Panc1 (cell line): ENCODE measurements around the gene IFI30. TPM values are rescaled to one million over a fixed set of nuclear protein-coding genes. Genes with fewer than 3 reads are reported as not detected.

Experiments
- ATAC-seq: fragments of 200-7000 bp; cut with Tn5 transposase; 2 replicates; pipeline ENCODE4 v1.9.1; 2020; ENCODE audit warnings: mild to moderate bottlenecking, moderate library complexity
- BruUV-seq: library from RNA; stranded (reverse); fragments of 400-500 nt; replicated peaks from 2 replicates; lab custom pipeline; 2021; lab: Mats Ljungman, UMichigan
- CTCF ChIA-PET: fragments of 300-600 bp; sonication (Branson Sonifier 250); formaldehyde crosslinking; loops from one replicate; lab custom pipeline; 2022; ENCODE audit warnings: antibody characterized with exemption; lab: Charles Lee
- POLR2A ChIA-PET: fragments of 300-600 bp; sonication (Branson Sonifier 250); formaldehyde crosslinking; loops from one replicate; lab custom pipeline; 2022; ENCODE audit warnings: antibody characterized with exemption; lab: Charles Lee
- DNase-seq: peaks from one replicate; pipeline ENCODE4 v3.0.0-alpha.2; 2010; ENCODE audit warnings: low read depth, low spot score
- H3K27ac ChIP-seq: 2 replicates; pipeline ENCODE4 v1.5.1; 2011; ENCODE audit warnings: mild to moderate bottlenecking, low read length, inconsistent platforms
- H3K27me3 ChIP-seq: fragments of 200-500 bp; sonication (Bioruptor generic); 2 replicates; pipeline ENCODE4 v1.6.0; 2014; ENCODE audit warnings: low read length, inconsistent platforms; ENCODE audit not compliant: control insufficient read depth, insufficient read depth
- H3K36me3 ChIP-seq: fragments of 200-500 bp; sonication (Bioruptor generic); 2 replicates; pipeline ENCODE4 v1.5.1; 2014; ENCODE audit warnings: inconsistent platforms, mild to moderate bottlenecking, low read length, moderate library complexity; ENCODE audit not compliant: control insufficient read depth, insufficient read depth
- H3K4me1 ChIP-seq: 2 replicates; pipeline ENCODE4 v1.5.1; 2011; ENCODE audit warnings: inconsistent platforms, mild to moderate bottlenecking, low read length, moderate library complexity; ENCODE audit not compliant: control insufficient read depth, insufficient read depth
- H3K4me3 ChIP-seq, 2 experiments: 2 replicates each; pipeline ENCODE4 v1.5.1; 2011 to 2012; ENCODE audit warnings: low read depth in 2 of 2, low read length in 2 of 2, mild to moderate bottlenecking in 2 of 2, inconsistent platforms in 1 of 2, moderate library complexity in 1 of 2
- H3K9me3 ChIP-seq: fragments of 200-500 bp; sonication (Bioruptor generic); 2 replicates; pipeline ENCODE4 v1.5.1; 2014; ENCODE audit warnings: low read depth, mild to moderate bottlenecking, inconsistent platforms, low read length, moderate library complexity; ENCODE audit not compliant: control insufficient read depth, insufficient read depth
- CTCF ChIP-seq: fragments of 450-650 bp; IDR thresholded peaks from 2 replicates; pipeline ENCODE4 v1.5.1; 2017; ENCODE audit warnings: mild to moderate bottlenecking
- POLR2AphosphoS5 ChIP-seq: IDR thresholded peaks from 2 replicates; pipeline ENCODE4 v1.6.1; 2012; ENCODE audit warnings: mild to moderate bottlenecking, low read depth, low read length, moderate library complexity
- SIN3A ChIP-seq: IDR thresholded peaks from 2 replicates; pipeline ENCODE4 v1.6.1; 2012; ENCODE audit warnings: low read depth, mild to moderate bottlenecking, low read length, moderate library complexity, borderline replicate concordance; ENCODE audit not compliant: insufficient read depth
- TCF7L2 ChIP-seq: IDR thresholded peaks from 2 replicates; pipeline ENCODE4 v1.6.1; 2011; ENCODE audit warnings: mild to moderate bottlenecking, low read depth, low read length, inconsistent platforms
- in situ Hi-C: cut with HindIII; loops from 2 replicates; pipeline ENCODE4 v1.10.0; 2016; ENCODE audit warnings: low sequenced_read_pairs, low pct_unique_long_range_greater_than_20kb
- intact Hi-C: fragments of 100-400 bp; cut with micrococcal nuclease; formaldehyde crosslinking; loops from one replicate; pipeline ENCODE4 v1.10.0; 2022; ENCODE audit not compliant: unreplicated experiment
- total RNA-seq: library from RNA; stranded (reverse); gene quantifications from one replicate; pipeline ENCODE4 v1.2.1, GENCODE V29; 2021; ENCODE audit not compliant: unreplicated experiment
- TF ChIP-seq, protein P1 (sequence below), 2 experiments: IDR thresholded peaks; 2 replicates each; pipeline ENCODE4 v1.6.1; 2011 to 2012; ENCODE audit warnings: low read depth in 2 of 2, control low read depth in 1 of 2, low read length in 1 of 2, mild to moderate bottlenecking in 1 of 2, moderate library complexity in 1 of 2; ENCODE audit not compliant: insufficient read depth in 1 of 2

Gene IFI30
- total RNA-seq, 1 experiment from 2014 or later: 39.7 TPM

DNA sequence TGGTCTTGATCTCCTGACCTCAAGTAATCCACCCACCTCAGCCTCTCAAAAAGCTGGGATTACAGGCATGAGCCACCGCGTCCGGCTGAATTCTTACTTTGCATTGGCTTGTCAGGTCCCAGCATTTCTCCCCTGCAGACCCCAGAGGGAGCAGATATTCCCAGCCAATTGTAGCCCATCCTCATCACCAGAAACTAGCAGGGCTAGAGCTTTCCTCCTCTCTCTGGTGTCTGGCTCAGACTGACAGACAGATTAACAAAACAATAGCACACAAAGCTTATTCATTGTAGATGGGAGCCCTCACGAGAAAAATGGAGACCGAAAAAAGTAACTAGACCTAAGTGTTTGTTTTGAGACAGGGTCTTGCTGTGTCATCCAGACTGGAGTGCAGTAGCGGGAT is 11.9 kb downstream of the IFI30 start:
- no peaks in the 10 kb centered on the region for H3K9me3 ChIP-seq
- no TSS peak for BruUV-seq

GRCh38 chr19:18190278-18190677 is 16.7 kb downstream of the IFI30 start:
- intact Hi-C loops: no loop called here
- in situ Hi-C loops: no loop called here

More for the DNA sequence above, 11.9 kb downstream of the IFI30 start:
- in situ Hi-C loops: no loop called here
- CTCF ChIA-PET: no interaction called here
- TF ChIP-seq, protein P1, sequence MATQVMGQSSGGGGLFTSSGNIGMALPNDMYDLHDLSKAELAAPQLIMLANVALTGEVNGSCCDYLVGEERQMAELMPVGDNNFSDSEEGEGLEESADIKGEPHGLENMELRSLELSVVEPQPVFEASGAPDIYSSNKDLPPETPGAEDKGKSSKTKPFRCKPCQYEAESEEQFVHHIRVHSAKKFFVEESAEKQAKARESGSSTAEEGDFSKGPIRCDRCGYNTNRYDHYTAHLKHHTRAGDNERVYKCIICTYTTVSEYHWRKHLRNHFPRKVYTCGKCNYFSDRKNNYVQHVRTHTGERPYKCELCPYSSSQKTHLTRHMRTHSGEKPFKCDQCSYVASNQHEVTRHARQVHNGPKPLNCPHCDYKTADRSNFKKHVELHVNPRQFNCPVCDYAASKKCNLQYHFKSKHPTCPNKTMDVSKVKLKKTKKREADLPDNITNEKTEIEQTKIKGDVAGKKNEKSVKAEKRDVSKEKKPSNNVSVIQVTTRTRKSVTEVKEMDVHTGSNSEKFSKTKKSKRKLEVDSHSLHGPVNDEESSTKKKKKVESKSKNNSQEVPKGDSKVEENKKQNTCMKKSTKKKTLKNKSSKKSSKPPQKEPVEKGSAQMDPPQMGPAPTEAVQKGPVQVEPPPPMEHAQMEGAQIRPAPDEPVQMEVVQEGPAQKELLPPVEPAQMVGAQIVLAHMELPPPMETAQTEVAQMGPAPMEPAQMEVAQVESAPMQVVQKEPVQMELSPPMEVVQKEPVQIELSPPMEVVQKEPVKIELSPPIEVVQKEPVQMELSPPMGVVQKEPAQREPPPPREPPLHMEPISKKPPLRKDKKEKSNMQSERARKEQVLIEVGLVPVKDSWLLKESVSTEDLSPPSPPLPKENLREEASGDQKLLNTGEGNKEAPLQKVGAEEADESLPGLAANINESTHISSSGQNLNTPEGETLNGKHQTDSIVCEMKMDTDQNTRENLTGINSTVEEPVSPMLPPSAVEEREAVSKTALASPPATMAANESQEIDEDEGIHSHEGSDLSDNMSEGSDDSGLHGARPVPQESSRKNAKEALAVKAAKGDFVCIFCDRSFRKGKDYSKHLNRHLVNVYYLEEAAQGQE (IDR thresholded peaks at IDR 0.05; ENCODE audit: insufficient read depth in 1 of 2, low read depth in 2 of 2, low read length in 1 of 2): no peak
- no peak for TF ChIP-seq TCF7L2
- no peak for TF ChIP-seq CTCF
- no peak for TF ChIP-seq SIN3A
- no peak for TF ChIP-seq POLR2AphosphoS5
- DNase-seq: no peak
- Histone ChIP-seq H3K27me3 (no peaks in the 10 kb centered on the region), H3K36me3 (no peaks in the 10 kb centered on the region), H3K4me3 (no peak overlapping the region), H3K4me1 (no peaks in the 10 kb centered on the region), H3K27ac (no peak overlapping the region)
- ATAC-seq: no peak
- intact Hi-C loops: no loop called here
- POLR2A ChIA-PET: interaction anchor here (0.6 kb wide), 1 partner anchor 109 kb away, joined by 9 read pairs; no protein-coding TSS in a partner anchor

More at GRCh38 chr19:18190278-18190677, 16.7 kb downstream of the IFI30 start:
- no peak overlapping the region for H3K27ac ChIP-seq
- POLR2A ChIA-PET: no interaction called here
- no peak for DNase-seq
- ATAC-seq: no peak
- no TSS peak for BruUV-seq
- H3K4me3 ChIP-seq: no peak overlapping the region
- H3K27me3 ChIP-seq: no peaks in the 10 kb centered on the region
- H3K9me3 ChIP-seq: no peaks in the 10 kb centered on the region
- H3K36me3 ChIP-seq: no peaks in the 10 kb centered on the region; the same call in 1 of the 2 replicates
- peaks cover 7% of the 10 kb centered on the region for H3K4me1 ChIP-seq
- CTCF ChIA-PET: interaction anchor here (0.6 to 0.7 kb wide), 2 partner anchors 77 to 82 kb away, joined by 5 to 8 read pairs; no protein-coding TSS in a partner anchor
- TF ChIP-seq, protein P1 (IDR thresholded peaks at IDR 0.05; ENCODE audit: insufficient read depth in 1 of 2, low read depth in 2 of 2, low read length in 1 of 2): no peak
- TF ChIP-seq TCF7L2 (no peak), SIN3A (no peak), POLR2AphosphoS5 (no peak), CTCF (no peak)
